Posterior cingulate gyrus (tissue), 11 donors: Measurements from ENCODE around the gene CETN3.

Experiments used
- DNase-seq, 10 donors: peaks; one replicate each; pipeline versions ENCODE4 v3.0.0 to v3.0.0-alpha.2; 2020 to 2021; ENCODE audit warnings: mixed read lengths in 3 of 10
- intact Hi-C: fragments of 100-400 bp; cut with DNase I; formaldehyde crosslinking; loops from one replicate; pipeline ENCODE4 v1.15.1; 2023

CETN3 gene

GRCh38 chr5:90409318-90410177, at the start of gene CETN3:
Gene CETN3 (minus strand): TSS chr5:90409756. CDS start chr5:90409661, 95 bp downstream.
- intact Hi-C loops: loop anchor here (1.0 to 2.0 kb wide), 2 partner anchors 65 to 120 kb away; partner anchors contain the start of genes LYSMD3, MBLAC2 and POLR3G
- DNase-seq: peak; percentile 91 to 99 (median 94)

GRCh38 chr5:90446961-90447360, 37.4 kb upstream of the CETN3 start:
- intact Hi-C loops: no loop called here

GRCh38 chr5:90440644-90441043, 31.1 kb upstream of the CETN3 start:
- intact Hi-C loops: no loop called here
- DNase-seq: no peak

More at GRCh38 chr5:90446961-90447360, 37.4 kb upstream of the CETN3 start:
- no peak for DNase-seq

GRCh38 chr5:90438100-90438499, 28.5 kb upstream of the CETN3 start:
- intact Hi-C loops: loop anchor here (2.0 kb wide), 1 partner anchor 167 kb away; no protein-coding TSS in a partner anchor
- no peak for DNase-seq

GRCh38 chr5:90437663-90438062, 28.1 kb upstream of the CETN3 start:
- intact Hi-C loops: loop anchor here (2.0 kb wide), 1 partner anchor 167 kb away; no protein-coding TSS in a partner anchor
- DNase-seq: no peak

GRCh38 chr5:90434116-90434714, 24.7 kb upstream of the CETN3 start:
- DNase-seq: peak in 9 of 10 donors; percentile 39 to 95 (median 71)
- intact Hi-C loops: no loop called here

GRCh38 chr5:90424245-90424644, 14.7 kb upstream of the CETN3 start:
- no peak for DNase-seq
- intact Hi-C loops: no loop called here

- DNase-seq: peak in 1 of 10 donors; percentile 65
- intact Hi-C loops: no loop called here
Measured at GRCh38 chr5:90421136-90421535, 11.6 kb upstream of the CETN3 start.

GRCh38 chr5:90418214-90418613, 8.7 kb upstream of the CETN3 start:
- DNase-seq: no peak
- intact Hi-C loops: no loop called here

GRCh38 chr5:90410178-90410762, 714 bp upstream of the CETN3 start:
- no peak for DNase-seq
- intact Hi-C loops: loop anchor here (1.0 to 2.0 kb wide), 2 partner anchors 65 to 119 kb away; partner anchors contain the start of genes LYSMD3, MBLAC2 and POLR3G

- intact Hi-C loops: no loop called here
- DNase-seq: no peak
Measured at GRCh38 chr5:90408571-90409317, 812 bp downstream of the CETN3 start.

- intact Hi-C loops: no loop called here
Measured at GRCh38 chr5:90406466-90406865, 3.1 kb downstream of the CETN3 start.

GRCh38 chr5:90402521-90403255, 6.9 kb downstream of the CETN3 start:
- DNase-seq: no peak
- intact Hi-C loops: no loop called here

More at GRCh38 chr5:90406466-90406865, 3.1 kb downstream of the CETN3 start:
- DNase-seq: no peak

- intact Hi-C loops: loop anchor here (10.0 kb wide), 1 partner anchor 124 kb away; no protein-coding TSS in a partner anchor
- DNase-seq: no peak
Measured at GRCh38 chr5:90399251-90399650, 10.3 kb downstream of the CETN3 start.

GRCh38 chr5:90398726-90399125, 10.8 kb downstream of the CETN3 start:
- intact Hi-C loops: loop anchor here (10.0 kb wide), 1 partner anchor 124 kb away; no protein-coding TSS in a partner anchor
- DNase-seq: peak in 3 of 10 donors; percentile 11 to 78 (median 38)

- intact Hi-C loops: loop anchor here (10.0 kb wide), 1 partner anchor 120 kb away; no protein-coding TSS in a partner anchor
Measured at GRCh38 chr5:90395005-90395404, 14.6 kb downstream of the CETN3 start.

GRCh38 chr5:90390928-90391327, 18.6 kb downstream of the CETN3 start:
- no peak for DNase-seq
- intact Hi-C loops: loop anchor here (10.0 kb wide), 1 partner anchor 116 kb away; no protein-coding TSS in a partner anchor

More at GRCh38 chr5:90395005-90395404, 14.6 kb downstream of the CETN3 start:
- no peak for DNase-seq

GRCh38 chr5:90390326-90390725, 19.2 kb downstream of the CETN3 start:
- intact Hi-C loops: loop anchor here (10.0 kb wide), 1 partner anchor 116 kb away; no protein-coding TSS in a partner anchor
- no peak for DNase-seq

- intact Hi-C loops: loop anchor here (10.0 kb wide), 1 partner anchor 1663 kb away; no protein-coding TSS in a partner anchor
Measured at GRCh38 chr5:90387508-90387907, 22.0 kb downstream of the CETN3 start.

More at GRCh38 chr5:90387508-90387907, 22.0 kb downstream of the CETN3 start:
- no peak for DNase-seq
